H9 (cell line): Measurements from ENCODE around the gene AMBRA1. TPM values are rescaled to one million over a fixed set of nuclear protein-coding genes. Genes with fewer than 3 reads are reported as not detected.

Experiments
- DNase-seq: peaks from one replicate; pipeline ENCODE4 v3.0.0-alpha.2; 2017
- H2AFZ ChIP-seq: one replicate; pipeline ENCODE4 v1.6.1; 2013; ENCODE audit warnings: mild to moderate bottlenecking, low read length, control low read depth, moderate library complexity
- H2AK5ac ChIP-seq: 2 replicates; pipeline ENCODE4 v1.6.1; 2013; ENCODE audit warnings: low read length, control low read depth, mixed read lengths; ENCODE audit not compliant: insufficient read length
- H2BK120ac ChIP-seq: one replicate; pipeline ENCODE4 v1.6.1; 2013; ENCODE audit warnings: low read depth, mild to moderate bottlenecking, low read length, control low read depth, inconsistent platforms; ENCODE audit not compliant: poor library complexity, severe bottlenecking
- H2BK12ac ChIP-seq: 2 replicates; pipeline ENCODE4 v1.6.1; 2013; ENCODE audit warnings: low read length, control low read depth, mixed read lengths, low read depth; ENCODE audit not compliant: insufficient read length
- H2BK15ac ChIP-seq: 2 replicates; pipeline ENCODE4 v1.6.1; 2013; ENCODE audit warnings: low read depth, low read length, control low read depth
- H2BK20ac ChIP-seq: one replicate; pipeline ENCODE4 v1.6.1; 2013; ENCODE audit warnings: low read depth, mild to moderate bottlenecking, low read length, control low read depth, inconsistent platforms; ENCODE audit not compliant: poor library complexity, severe bottlenecking
- H2BK5ac ChIP-seq: 2 replicates; pipeline ENCODE4 v1.6.1; 2013; ENCODE audit warnings: low read length, control low read depth, mixed read lengths; ENCODE audit not compliant: insufficient read length
- H3K14ac ChIP-seq: 2 replicates; pipeline ENCODE4 v1.6.1; 2013; ENCODE audit warnings: low read length, control low read depth; ENCODE audit not compliant: insufficient read depth
- H3K18ac ChIP-seq: 2 replicates; pipeline ENCODE4 v1.6.1; 2013; ENCODE audit warnings: low read depth, mild to moderate bottlenecking, mixed read lengths, low read length, control low read depth; ENCODE audit not compliant: insufficient read length
- H3K23ac ChIP-seq: 2 replicates; pipeline ENCODE4 v1.6.1; 2013; ENCODE audit warnings: low read length, control low read depth, mixed read lengths, low read depth; ENCODE audit not compliant: insufficient read length
- H3K23me2 ChIP-seq: 2 replicates; pipeline ENCODE4 v1.6.1; 2013; ENCODE audit warnings: low read depth, mild to moderate bottlenecking, mixed read lengths, low read length, control low read depth; ENCODE audit not compliant: insufficient read length, poor library complexity, severe bottlenecking
- H3K27ac ChIP-seq: 2 replicates; pipeline ENCODE4 v1.5.1; 2013; ENCODE audit warnings: low read length, control low read depth, mixed read lengths, low read depth; ENCODE audit not compliant: insufficient read length
- H3K27me3 ChIP-seq: 2 replicates; pipeline ENCODE4 v1.6.1; 2013; ENCODE audit warnings: low read length, control low read depth, inconsistent platforms; ENCODE audit not compliant: insufficient read depth
- H3K4ac ChIP-seq: 2 replicates; pipeline ENCODE4 v1.6.1; 2013; ENCODE audit warnings: low read depth, mild to moderate bottlenecking, control low read depth, inconsistent platforms, low read length, moderate library complexity
- H3K4me1 ChIP-seq: 2 replicates; pipeline ENCODE4 v1.6.1; 2013; ENCODE audit warnings: low read length, control low read depth, inconsistent platforms; ENCODE audit not compliant: insufficient read depth
- H3K4me2 ChIP-seq: 2 replicates; pipeline ENCODE4 v1.6.1; 2013; ENCODE audit warnings: low read length, control low read depth, mixed read lengths; ENCODE audit not compliant: insufficient read length, insufficient read depth
- H3K56ac ChIP-seq: 2 replicates; pipeline ENCODE4 v1.6.1; 2013; ENCODE audit warnings: low read depth, mild to moderate bottlenecking, mixed read lengths, low read length, control low read depth; ENCODE audit not compliant: insufficient read length
- H3K79me1 ChIP-seq: 2 replicates; pipeline ENCODE4 v1.6.1; 2013; ENCODE audit warnings: low read depth, mild to moderate bottlenecking, moderate library complexity, low read length, control low read depth, inconsistent platforms; ENCODE audit not compliant: insufficient read depth, poor library complexity, severe bottlenecking
- H3K79me2 ChIP-seq: 2 replicates; pipeline ENCODE4 v1.6.1; 2013; ENCODE audit warnings: low read length, control low read depth, inconsistent platforms; ENCODE audit not compliant: insufficient read depth
- H3K9ac ChIP-seq: 2 replicates; pipeline ENCODE4 v1.6.1; 2013; ENCODE audit warnings: low read length, control low read depth, mixed read lengths; ENCODE audit not compliant: insufficient read length; ENCODE audit errors: extremely low read depth
- H3K9me3 ChIP-seq: one replicate; pipeline ENCODE4 v1.6.1; 2013; ENCODE audit warnings: low read depth, low read length, inconsistent platforms; ENCODE audit not compliant: control insufficient read depth
- H3T11ph ChIP-seq: one replicate; pipeline ENCODE4 v1.6.1; 2013; ENCODE audit warnings: mild to moderate bottlenecking, low read length, control low read depth, inconsistent platforms
- H4K20me1 ChIP-seq: one replicate; pipeline ENCODE4 v1.6.1; 2013; ENCODE audit not compliant: control insufficient read depth, insufficient read length, insufficient read depth
- H4K5ac ChIP-seq: 2 replicates; pipeline ENCODE4 v1.6.1; 2013; ENCODE audit warnings: low read depth, mild to moderate bottlenecking, mixed read lengths, low read length, control low read depth; ENCODE audit not compliant: insufficient read length
- H4K8ac ChIP-seq: replicated peaks from 2 replicates; pipeline ENCODE4 v1.6.1; 2013; ENCODE audit warnings: low read length, control low read depth, mixed read lengths, low read depth; ENCODE audit not compliant: insufficient read length
- H4K91ac ChIP-seq: 2 replicates; pipeline ENCODE4 v1.6.1; 2013; ENCODE audit warnings: low read depth, mild to moderate bottlenecking, moderate library complexity, mixed read lengths, low read length, control low read depth; ENCODE audit not compliant: insufficient read length
- H3K27ac Mint-ChIP-seq, 3 experiments: 2 replicates in 2 of 3; 3 replicates in 1 of 3; pipeline ENCODE4 v1.8.0; 2020 to 2021; ENCODE audit warnings: mixed read lengths in 3 of 3, mild to moderate bottlenecking in 1 of 3, moderate library complexity in 1 of 3
- H3K27me3 Mint-ChIP-seq: 2 replicates; pipeline ENCODE4 v1.8.0; 2021; ENCODE audit warnings: low read depth, mild to moderate bottlenecking, moderate library complexity, mixed read lengths
- H3K36me3 Mint-ChIP-seq, 3 experiments: 2 replicates in 2 of 3; 3 replicates in 1 of 3; pipeline ENCODE4 v1.8.0; 2020 to 2021; ENCODE audit warnings: low read depth in 3 of 3, mixed read lengths in 3 of 3; ENCODE audit not compliant: insufficient read depth in 1 of 3
- H3K4me1 Mint-ChIP-seq, 2 experiments: 2 replicates each; pipeline ENCODE4 v1.8.0; 2020; ENCODE audit warnings: mixed read lengths in 2 of 2
- H3K4me3 Mint-ChIP-seq, 2 experiments: 2 replicates in 1 of 2; 3 replicates in 1 of 2; pipeline ENCODE4 v1.8.0; 2020 to 2021; ENCODE audit warnings: mild to moderate bottlenecking in 2 of 2, mixed read lengths in 2 of 2, moderate library complexity in 1 of 2
- H3K9me3 Mint-ChIP-seq, 2 experiments: 2 replicates in 1 of 2; 3 replicates in 1 of 2; pipeline ENCODE4 v1.8.0; 2020; ENCODE audit warnings: mild to moderate bottlenecking in 2 of 2, mixed read lengths in 2 of 2, moderate library complexity in 1 of 2
- WGBS: extraction: QIAGEN DNeasy Blood & Tissue Kit; methylation state at CpG from one replicate; pipeline ENCODE4 v1.1.7; 2013; ENCODE audit warnings: missing lambda C conversion rate, low lambda C conversion rate, mixed read lengths; ENCODE audit not compliant: insufficient read length; ENCODE audit errors: extremely low coverage; 5-methylcytosine and 5-hydroxymethylcytosine counted together
- total RNA-seq: library from RNA; stranded (reverse); gene quantifications from 2 replicates; pipeline ENCODE4 v1.2.1, GENCODE V29; 2021
- TF ChIP-seq, protein P1 (sequence below): fragments of 200-600 bp; sonication (generic); conservative IDR thresholded peaks from 3 replicates; pipeline ENCODE4 v1.8.0; 2021; ENCODE audit warnings: antibody characterized with exemption, mild to moderate bottlenecking

Gene AMBRA1
- total RNA-seq, 1 experiment from 2014 or later = 37.5 TPM

DNA sequence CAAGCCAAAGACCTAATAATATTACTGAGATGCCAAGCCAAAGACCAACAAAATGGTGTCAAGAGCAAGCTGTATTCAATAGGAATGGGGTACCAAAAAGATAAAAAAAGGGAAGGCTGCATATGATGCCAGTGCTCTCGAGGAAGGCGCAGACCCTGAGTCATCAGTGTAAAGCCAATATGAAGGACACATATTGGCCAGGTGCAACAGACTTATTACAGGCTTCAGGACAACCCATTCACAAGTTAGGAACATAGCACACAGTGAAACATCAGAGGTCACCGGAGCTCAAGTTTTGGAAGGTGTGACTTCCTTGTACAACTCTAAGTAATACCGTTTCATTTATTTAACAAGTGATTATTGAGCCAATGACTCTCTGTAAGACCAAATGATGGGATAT, 58.1 kb downstream of the AMBRA1 start:
- Histone ChIP-seq H3K79me1 (peaks cover 8% of the 10 kb centered on the region), H3K14ac (no peak overlapping the region), H4K8ac (no peak overlapping the region), H3K79me2 (peaks cover 4% of the 10 kb centered on the region; the same call in 1 of the 2 replicates), H4K20me1 (no peaks in the 10 kb centered on the region), H3K56ac (no peak overlapping the region), H2BK120ac (no peak overlapping the region), H3K27me3 (no peaks in the 10 kb centered on the region), H3K9ac (no peak overlapping the region), H2BK20ac (no peak overlapping the region), H3T11ph (no peak overlapping the region), H2AFZ (no peak overlapping the region), H3K18ac (no peak overlapping the region), H4K5ac (no peak overlapping the region), H2BK12ac (no peak overlapping the region), H4K91ac (no peak overlapping the region), H3K27ac (no peak overlapping the region), H3K9me3 (no peaks in the 10 kb centered on the region), H2BK5ac (no peak overlapping the region), H2AK5ac (no peak overlapping the region), H3K4me1 (0 out of 2 replicates have a peak, but pooled peaks cover 7% of the 10 kb centered on the region), H3K4ac (no peak overlapping the region), H2BK15ac (no peak overlapping the region), H3K23ac (no peak overlapping the region), H3K23me2 (no peaks in the 10 kb centered on the region), H3K4me2 (no peak overlapping the region)
- H3K27me3 Mint-ChIP-seq = no peaks in the 10 kb centered on the region
- no CpG with 5 or more reads among the region's 4 CpGs for WGBS
- H3K36me3 Mint-ChIP-seq = peaks cover 1 to 5% (median 1%) of the 10 kb centered on the region in 3 experiments; a peak in 4 of 7 replicates
- TF ChIP-seq, protein P1, sequence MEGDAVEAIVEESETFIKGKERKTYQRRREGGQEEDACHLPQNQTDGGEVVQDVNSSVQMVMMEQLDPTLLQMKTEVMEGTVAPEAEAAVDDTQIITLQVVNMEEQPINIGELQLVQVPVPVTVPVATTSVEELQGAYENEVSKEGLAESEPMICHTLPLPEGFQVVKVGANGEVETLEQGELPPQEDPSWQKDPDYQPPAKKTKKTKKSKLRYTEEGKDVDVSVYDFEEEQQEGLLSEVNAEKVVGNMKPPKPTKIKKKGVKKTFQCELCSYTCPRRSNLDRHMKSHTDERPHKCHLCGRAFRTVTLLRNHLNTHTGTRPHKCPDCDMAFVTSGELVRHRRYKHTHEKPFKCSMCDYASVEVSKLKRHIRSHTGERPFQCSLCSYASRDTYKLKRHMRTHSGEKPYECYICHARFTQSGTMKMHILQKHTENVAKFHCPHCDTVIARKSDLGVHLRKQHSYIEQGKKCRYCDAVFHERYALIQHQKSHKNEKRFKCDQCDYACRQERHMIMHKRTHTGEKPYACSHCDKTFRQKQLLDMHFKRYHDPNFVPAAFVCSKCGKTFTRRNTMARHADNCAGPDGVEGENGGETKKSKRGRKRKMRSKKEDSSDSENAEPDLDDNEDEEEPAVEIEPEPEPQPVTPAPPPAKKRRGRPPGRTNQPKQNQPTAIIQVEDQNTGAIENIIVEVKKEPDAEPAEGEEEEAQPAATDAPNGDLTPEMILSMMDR = no peak
- H3K4me3 Mint-ChIP-seq = no peak overlapping the region
- H3K4me1 Mint-ChIP-seq = peaks cover 32 to 39% of the 10 kb centered on the region in 2 experiments
- no peak overlapping the region for H3K27ac Mint-ChIP-seq
- no peak for DNase-seq
- no peaks in the 10 kb centered on the region for H3K9me3 Mint-ChIP-seq
